Measurements from ENCODE around the gene TEAD1. TPM values are rescaled to one million over a fixed set of nuclear protein-coding genes. Genes with fewer than 3 reads are reported as not detected.

TEAD1 gene
- total and polyA plus RNA-seq, 9 of the 15 experiments (the other 6 are each of a cell fraction or from before 2014, with no cell fraction given) = 1.7 to 17.7 (median 10.8) TPM

DNA sequence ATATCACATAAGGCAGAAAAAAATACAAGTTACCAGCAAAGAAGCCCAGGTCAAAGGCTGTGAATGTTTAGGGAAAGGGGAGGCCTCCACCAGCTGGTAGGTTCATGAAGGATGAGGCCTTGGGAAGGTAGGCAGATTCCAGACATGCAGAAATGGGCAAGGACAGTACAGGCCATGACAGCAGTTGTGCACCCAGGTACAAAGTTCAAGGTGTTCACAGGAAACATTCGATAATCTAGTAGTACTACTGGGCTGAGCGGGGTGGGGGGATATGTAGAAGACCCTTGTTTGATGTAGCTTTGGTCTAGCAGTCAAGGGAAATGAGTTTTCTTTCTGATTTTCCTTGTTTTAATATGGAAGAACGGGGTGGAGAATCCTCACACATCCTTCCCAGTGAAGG, 182.1 kb downstream of the TEAD1 start:
- H3K4me3 ChIP-seq = no peak overlapping the region
- ChIA-PET POLR2A (interaction anchor here (1.3 to 1.8 kb wide), 3 partner anchors 7 to 12 kb away, joined by 4 to 7 read pairs (median 4); no protein-coding TSS in a partner anchor), CTCF (ENCODE audit: low intra/inter-chr PET ratio) (no interaction called here)
- no peaks in the 10 kb centered on the region for H3K9me1 ChIP-seq (ENCODE audit: control insufficient read depth, insufficient read depth, low read length)
- no peaks in the 10 kb centered on the region for H4K20me1 ChIP-seq (replicated peaks; ENCODE audit: control insufficient read depth, insufficient read depth, low read length)
- peaks cover 47 to 71% of the 10 kb centered on the region in 2 experiments for H3K4me1 ChIP-seq (replicated peaks in 1 of 2; ENCODE audit: control insufficient read depth in 2 of 2, insufficient read depth in 2 of 2, low read length in 2 of 2)
- ATAC-seq (no peak), FAIRE-seq (no peak), DNase-seq (ENCODE audit: extremely low read depth in 1 of 4, low spot score in 3 of 4) (no peak)
- no peak overlapping the region for H3K27ac ChIP-seq (ENCODE audit: extremely low read depth, low read depth, low read length)
- 79% methylated on average over 3 of the region's 3 CpGs for WGBS (ENCODE audit: insufficient coverage, low coverage, missing lambda C conversion rate)
- no peaks in the 10 kb centered on the region for H3K9me3 ChIP-seq (replicated peaks; ENCODE audit: control insufficient read depth, insufficient read depth, low read depth, low read length)
- no peak overlapping the region for H3K4me2 ChIP-seq (ENCODE audit: insufficient read depth, low read length)
- no peak overlapping the region for H2AFZ ChIP-seq (ENCODE audit: low read depth, low read length)
- in situ Hi-C loops (cut with MboI) = no loop called here
- H3K36me3 ChIP-seq (ENCODE audit: control insufficient read depth, insufficient read depth, low read length) = no peaks in the 10 kb centered on the region
- H3K9ac ChIP-seq (ENCODE audit: insufficient read depth in 1 of 2, low read depth in 2 of 2, low read length in 2 of 2) = no peak overlapping the region
- no peaks in the 10 kb centered on the region for H3K27me3 ChIP-seq (ENCODE audit: control insufficient read depth in 2 of 2, insufficient read depth in 2 of 2, low read length in 2 of 2)
- intact Hi-C loops (cut with micrococcal nuclease) = no loop called here
- no TSS peak for BruUV-seq (replicated peaks)
- H3K79me2 ChIP-seq (ENCODE audit: control insufficient read depth, insufficient read depth, low read length) = peaks cover 39% of the 10 kb centered on the region
- TF ChIP-seq, protein P1, sequence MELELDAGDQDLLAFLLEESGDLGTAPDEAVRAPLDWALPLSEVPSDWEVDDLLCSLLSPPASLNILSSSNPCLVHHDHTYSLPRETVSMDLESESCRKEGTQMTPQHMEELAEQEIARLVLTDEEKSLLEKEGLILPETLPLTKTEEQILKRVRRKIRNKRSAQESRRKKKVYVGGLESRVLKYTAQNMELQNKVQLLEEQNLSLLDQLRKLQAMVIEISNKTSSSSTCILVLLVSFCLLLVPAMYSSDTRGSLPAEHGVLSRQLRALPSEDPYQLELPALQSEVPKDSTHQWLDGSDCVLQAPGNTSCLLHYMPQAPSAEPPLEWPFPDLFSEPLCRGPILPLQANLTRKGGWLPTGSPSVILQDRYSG (tag; conservative IDR thresholded peaks at IDR 0.05; ENCODE audit: low read depth) = no peak
- TF ChIP-seq HNRNPLL (IDR thresholded peaks at IDR 0.05; ENCODE audit: low read depth, low read length, poor library complexity, severe bottlenecking) (no peak), SPI1 (IDR thresholded peaks at IDR 0.05; ENCODE audit: borderline replicate concordance, low read depth, low read length) (no peak), KHSRP (IDR thresholded peaks at IDR 0.05) (no peak), TFAM (CRISPR knock-in tag; conservative IDR thresholded peaks at IDR 0.05) (no peak), SRSF3 (IDR thresholded peaks at IDR 0.05; ENCODE audit: insufficient read depth, low read length) (no peak), FOXK1 (CRISPR knock-in tag; IDR thresholded peaks at IDR 0.05; ENCODE audit: borderline replicate concordance) (no peak), ZNF197 (CRISPR knock-in tag; IDR thresholded peaks at IDR 0.05; ENCODE audit: low read depth) (no peak)
- TF ChIP-seq, protein P2, sequence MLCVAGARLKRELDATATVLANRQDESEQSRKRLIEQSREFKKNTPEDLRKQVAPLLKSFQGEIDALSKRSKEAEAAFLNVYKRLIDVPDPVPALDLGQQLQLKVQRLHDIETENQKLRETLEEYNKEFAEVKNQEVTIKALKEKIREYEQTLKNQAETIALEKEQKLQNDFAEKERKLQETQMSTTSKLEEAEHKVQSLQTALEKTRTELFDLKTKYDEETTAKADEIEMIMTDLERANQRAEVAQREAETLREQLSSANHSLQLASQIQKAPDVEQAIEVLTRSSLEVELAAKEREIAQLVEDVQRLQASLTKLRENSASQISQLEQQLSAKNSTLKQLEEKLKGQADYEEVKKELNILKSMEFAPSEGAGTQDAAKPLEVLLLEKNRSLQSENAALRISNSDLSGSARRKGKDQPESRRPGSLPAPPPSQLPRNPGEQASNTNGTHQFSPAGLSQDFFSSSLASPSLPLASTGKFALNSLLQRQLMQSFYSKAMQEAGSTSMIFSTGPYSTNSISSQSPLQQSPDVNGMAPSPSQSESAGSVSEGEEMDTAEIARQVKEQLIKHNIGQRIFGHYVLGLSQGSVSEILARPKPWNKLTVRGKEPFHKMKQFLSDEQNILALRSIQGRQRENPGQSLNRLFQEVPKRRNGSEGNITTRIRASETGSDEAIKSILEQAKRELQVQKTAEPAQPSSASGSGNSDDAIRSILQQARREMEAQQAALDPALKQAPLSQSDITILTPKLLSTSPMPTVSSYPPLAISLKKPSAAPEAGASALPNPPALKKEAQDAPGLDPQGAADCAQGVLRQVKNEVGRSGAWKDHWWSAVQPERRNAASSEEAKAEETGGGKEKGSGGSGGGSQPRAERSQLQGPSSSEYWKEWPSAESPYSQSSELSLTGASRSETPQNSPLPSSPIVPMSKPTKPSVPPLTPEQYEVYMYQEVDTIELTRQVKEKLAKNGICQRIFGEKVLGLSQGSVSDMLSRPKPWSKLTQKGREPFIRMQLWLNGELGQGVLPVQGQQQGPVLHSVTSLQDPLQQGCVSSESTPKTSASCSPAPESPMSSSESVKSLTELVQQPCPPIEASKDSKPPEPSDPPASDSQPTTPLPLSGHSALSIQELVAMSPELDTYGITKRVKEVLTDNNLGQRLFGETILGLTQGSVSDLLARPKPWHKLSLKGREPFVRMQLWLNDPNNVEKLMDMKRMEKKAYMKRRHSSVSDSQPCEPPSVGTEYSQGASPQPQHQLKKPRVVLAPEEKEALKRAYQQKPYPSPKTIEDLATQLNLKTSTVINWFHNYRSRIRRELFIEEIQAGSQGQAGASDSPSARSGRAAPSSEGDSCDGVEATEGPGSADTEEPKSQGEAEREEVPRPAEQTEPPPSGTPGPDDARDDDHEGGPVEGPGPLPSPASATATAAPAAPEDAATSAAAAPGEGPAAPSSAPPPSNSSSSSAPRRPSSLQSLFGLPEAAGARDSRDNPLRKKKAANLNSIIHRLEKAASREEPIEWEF (CRISPR knock-in tag; IDR thresholded peaks at IDR 0.05) = no peak
